HepG2 (cell line): ENCODE data around the gene ZNF513. TPM values are rescaled to one million over a fixed set of nuclear protein-coding genes. Genes with fewer than 3 reads are reported as not detected.

Source experiments
- ATAC-seq: fragments of 200-7000 bp; cut with Tn5 transposase; 3 replicates; pipeline ENCODE4 v1.9.1; 2020; ENCODE audit warnings: mild to moderate bottlenecking, moderate library complexity
- BruUV-seq: library from RNA; stranded (reverse); fragments of 400-500 nt; replicated peaks from 2 replicates; lab custom pipeline; 2021; lab: Mats Ljungman, UMichigan
- CTCF ChIA-PET: fragments of 300-600 bp; formaldehyde crosslinking; extraction: SDS; loops from one replicate; lab custom pipeline; 2021; ENCODE audit warnings: low total read pairs, inconsistent platforms, low intra/inter-chr PET ratio; lab: Yijun Ruan, JAX
- POLR2A ChIA-PET: fragments of 350-600 bp; sonication (Branson Sonifier 250); formaldehyde crosslinking; loops from one replicate; lab custom pipeline; 2020; ENCODE audit warnings: antibody characterized with exemption, inconsistent platforms; lab: Yijun Ruan, JAX
- DNase-seq: peaks from one replicate; pipeline ENCODE4 v3.0.0-alpha.2; 2015; ENCODE audit warnings: low spot score
- FAIRE-seq: peaks from 3 replicates; lab custom pipeline; 2011; peaks lifted over from hg19 to GRCh38; lab: Jason Lieb, UNC
- H2AFZ ChIP-seq: one replicate; pipeline ENCODE4 v1.6.1; 2011; ENCODE audit warnings: low read length, inconsistent platforms
- H3K27ac ChIP-seq: fragments of 300-600 bp; 3 replicates; pipeline ENCODE4 v1.8.0; 2011; ENCODE audit warnings: mixed run types, mild to moderate bottlenecking, mixed read lengths, low read length, inconsistent platforms; ENCODE audit not compliant: insufficient read depth; ENCODE audit errors: extremely low read length
- H3K27me3 ChIP-seq, 2 experiments: fragments of 200-600 bp in 1 of 2; 2 replicates in 1 of 2; 3 replicates in 1 of 2; pipeline versions ENCODE4 v1.6.0 to v1.8.0; 2011; ENCODE audit warnings: low read length in 2 of 2, mild to moderate bottlenecking in 2 of 2, moderate library complexity in 2 of 2, inconsistent platforms in 1 of 2; ENCODE audit not compliant: insufficient read depth in 2 of 2, control insufficient read depth in 1 of 2
- H3K36me3 ChIP-seq, 2 experiments: fragments of 200-600 bp in 1 of 2; replicated peaks in 1 of 2; 2 replicates in 1 of 2; 3 replicates in 1 of 2; pipeline versions ENCODE4 v1.5.1 to v1.8.0; 2011; ENCODE audit warnings: low read length in 2 of 2, inconsistent platforms in 1 of 2; ENCODE audit not compliant: insufficient read depth in 2 of 2, control insufficient read depth in 1 of 2
- H3K4me1 ChIP-seq: 2 replicates; pipeline ENCODE4 v1.5.1; 2012; ENCODE audit warnings: low read length, inconsistent platforms; ENCODE audit not compliant: insufficient read depth
- H3K4me2 ChIP-seq: 2 replicates; pipeline ENCODE4 v1.6.0; 2011; ENCODE audit warnings: low read depth, low read length, inconsistent platforms
- H3K4me3 ChIP-seq, 3 experiments: fragments of 200-600 bp in 1 of 3; sonication (generic), shearing (Covaris generic) in 1 of 3; replicated peaks in 1 of 3; 2 replicates each; pipeline ENCODE4 v1.5.1; 2011 to 2016; ENCODE audit warnings: low read length in 3 of 3, inconsistent platforms in 2 of 3, low read depth in 2 of 3, mild to moderate bottlenecking in 2 of 3, control low read depth in 1 of 3, mixed read lengths in 1 of 3; ENCODE audit not compliant: insufficient read depth in 1 of 3
- H3K79me2 ChIP-seq: one replicate; pipeline ENCODE4 v1.6.1; 2011; ENCODE audit warnings: low read length, inconsistent platforms; ENCODE audit not compliant: insufficient read depth
- H3K9ac ChIP-seq: 2 replicates; pipeline ENCODE4 v1.6.0; 2011; ENCODE audit warnings: mild to moderate bottlenecking, low read depth, low read length, inconsistent platforms; ENCODE audit not compliant: insufficient read depth
- H3K9me3 ChIP-seq: 2 replicates; pipeline ENCODE4 v1.5.1; 2012; ENCODE audit warnings: mild to moderate bottlenecking, low read length
- H4K20me1 ChIP-seq: 2 replicates; pipeline ENCODE4 v1.6.0; 2011; ENCODE audit warnings: inconsistent platforms, mild to moderate bottlenecking, low read length, moderate library complexity; ENCODE audit not compliant: insufficient read depth
- CBX2 ChIP-seq, 2 experiments: fragments of 200-600 bp in 1 of 2; sonication (generic); formaldehyde crosslinking in 1 of 2; IDR thresholded peaks; 2 replicates each; pipeline versions ENCODE4 v1.7.0 to v1.8.1; 2018 to 2022; ENCODE audit warnings: low read depth in 2 of 2, low read length in 1 of 2, mild to moderate bottlenecking in 1 of 2, missing genetic modification reagents in 1 of 2
- FOSL2 ChIP-seq: sonication (generic); formaldehyde crosslinking; IDR thresholded peaks from 2 replicates; pipeline ENCODE4 v1.4.0; 2020; ENCODE audit warnings: missing genetic modification reagents
- KDM4B ChIP-seq: sonication (generic); formaldehyde crosslinking; IDR thresholded peaks from 2 replicates; pipeline ENCODE4 v1.4.0; 2020; ENCODE audit warnings: missing genetic modification reagents
- KDM5B ChIP-seq: sonication (generic); formaldehyde crosslinking; IDR thresholded peaks from 2 replicates; pipeline ENCODE4 v1.4.0; 2020; ENCODE audit warnings: missing genetic modification reagents, mild to moderate bottlenecking, borderline replicate concordance
- MIER3 ChIP-seq: IDR thresholded peaks from 2 replicates; pipeline ENCODE4 v1.6.1; 2016; ENCODE audit warnings: missing compliant biosample characterization, borderline replicate concordance
- POGK ChIP-seq: sonication (generic); formaldehyde crosslinking; conservative IDR thresholded peaks from 2 replicates; pipeline ENCODE4 v1.8.0; 2022; ENCODE audit warnings: mild to moderate bottlenecking, moderate library complexity, missing genetic modification reagents
- SALL1 ChIP-seq: sonication (generic); formaldehyde crosslinking; IDR thresholded peaks from 2 replicates; pipeline ENCODE4 v1.8.0; 2022; ENCODE audit warnings: mild to moderate bottlenecking, missing genetic modification reagents
- SOX6 ChIP-seq, 2 experiments: fragments of 450-650 bp in 1 of 2; sonication (generic) in 1 of 2; formaldehyde crosslinking in 1 of 2; IDR thresholded peaks; 2 replicates each; pipeline versions ENCODE4 v1.4.0 to v1.6.1; 2017 to 2020; ENCODE audit warnings: antibody characterized with exemption in 1 of 2, mild to moderate bottlenecking in 1 of 2, missing genetic modification reagents in 1 of 2
- SP1 ChIP-seq, 2 experiments: fragments of 450-650 bp in 1 of 2; sonication (generic) in 1 of 2; formaldehyde crosslinking in 1 of 2; IDR thresholded peaks; 2 replicates each; pipeline versions ENCODE4 v1.4.0 to v1.6.1; 2016 to 2020; ENCODE audit warnings: missing genetic modification reagents in 1 of 2
- ZNF143 ChIP-seq: sonication (generic); formaldehyde crosslinking; IDR thresholded peaks from 2 replicates; pipeline ENCODE4 v1.4.0; 2020; ENCODE audit warnings: missing genetic modification reagents
- ZNF761 ChIP-seq: sonication (generic); formaldehyde crosslinking; conservative IDR thresholded peaks from 2 replicates; pipeline ENCODE4 v1.4.0; 2020; ENCODE audit warnings: mild to moderate bottlenecking, missing genetic modification reagents
- WGBS: methylation state at CpG from one replicate; pipeline ENCODE4 v1.1.6; 2017; ENCODE audit warnings: low lambda C conversion rate; 5-methylcytosine and 5-hydroxymethylcytosine counted together
- in situ Hi-C: cut with HindIII; loops from 2 replicates; pipeline ENCODE4 v1.10.0; 2017; ENCODE audit warnings: low pct_unique_long_range_greater_than_20kb; ENCODE audit not compliant: extremely low pct_ligation_motif_present
- intact Hi-C: fragments of 100-400 bp; cut with micrococcal nuclease; formaldehyde crosslinking; loops from one replicate; pipeline ENCODE4 v1.10.0; 2022; ENCODE audit not compliant: unreplicated experiment
- polyA plus RNA-seq, 8 experiments: library from polyadenylated mRNA; depleted of rRNA in 3 of 8; stranded (reverse) in 7 of 8; unstranded in 1 of 8; fragments of >200 nt; fragmentation: Illumina TruSeq in 4 of 8; extraction: Trizol in 4 of 8; gene quantifications; 2 replicates each; pipeline versions ENCODE4 v1.2.1 to v1.2.3, GENCODE V29; 2011 to 2016; ENCODE audit warnings: low read depth in 4 of 8, missing spikeins in 1 of 8, mixed read lengths in 1 of 8; ENCODE audit not compliant: insufficient read depth in 1 of 8
- total RNA-seq, 5 experiments: library from RNA; depleted of rRNA; stranded (reverse); fragments of >200 nt; fragmentation: Illumina TruSeq; extraction: Trizol; gene quantifications; 2 replicates each; pipeline ENCODE4 v1.2.3, GENCODE V29; 2016; ENCODE audit warnings: low read depth in 1 of 5
- TF ChIP-seq, protein P1 (sequence below): IDR thresholded peaks from 2 replicates; pipeline ENCODE4 v1.6.1; 2016
- TF ChIP-seq, protein P2 (sequence below): IDR thresholded peaks from 2 replicates; pipeline ENCODE4 v1.4.0; 2020; ENCODE audit warnings: mild to moderate bottlenecking, missing genetic modification reagents

Gene ZNF513
- total and polyA plus RNA-seq, 2 of the 13 experiments (the other 11 are each of a cell fraction or from before 2014, with no cell fraction given) = 4.9 to 6.3 TPM

- TF ChIP-seq MIER3 (CRISPR knock-in tag) (no peak), ZNF761 (no peak)
These were observed 26.0 kb downstream of the ZNF513 start (continued) for GRCh38 chr2:27354597-27354927.

- 9% methylated on average over 7 of the region's 7 CpGs for WGBS
- peaks cover 1 to 5% of the 10 kb centered on the region in 2 experiments; a peak in 2 of 5 replicates for H3K36me3 ChIP-seq
- H3K9ac ChIP-seq = peak overlapping the region; percentile 99
- intact Hi-C loops = no loop called here
- no peaks in the 10 kb centered on the region for H4K20me1 ChIP-seq
- peak; percentile 84 for FAIRE-seq
- peaks cover 56% of the 10 kb centered on the region for H3K4me1 ChIP-seq
- peak overlapping the region in 2 of 3 experiments; percentile 75 to 91; a peak in 4 of 6 replicates for H3K4me3 ChIP-seq
- H3K27me3 ChIP-seq = no peaks in the 10 kb centered on the region; a peak in 1 of 5 replicates
- ChIA-PET POLR2A (interaction anchor here (0.6 to 4.1 kb wide), 23 partner anchors 10 to 1039 kb away, joined by 3 to 73 read pairs (median 4); partner anchors contain the start of genes ATRAID, CCDC121, EIF2B4 and FNDC4), CTCF (no interaction called here)
- peak overlapping the region; percentile 96 for H3K27ac ChIP-seq
- no peaks in the 10 kb centered on the region for H3K9me3 ChIP-seq
- H3K79me2 ChIP-seq = peaks cover 87% of the 10 kb centered on the region
- peak; percentile 88 for DNase-seq
- peak overlapping the region; percentile 90 for H3K4me2 ChIP-seq
- BruUV-seq = no TSS peak
- in situ Hi-C loops = no loop called here
- peak; percentile 36 for ATAC-seq
- no peak overlapping the region for H2AFZ ChIP-seq
- TF ChIP-seq FOSL2 (CRISPR knock-in tag) = peak; percentile 35
- TF ChIP-seq KDM5B (CRISPR knock-in tag) = peak; percentile 39; the same call in 1 of the 2 replicates
- TF ChIP-seq, protein P1, sequence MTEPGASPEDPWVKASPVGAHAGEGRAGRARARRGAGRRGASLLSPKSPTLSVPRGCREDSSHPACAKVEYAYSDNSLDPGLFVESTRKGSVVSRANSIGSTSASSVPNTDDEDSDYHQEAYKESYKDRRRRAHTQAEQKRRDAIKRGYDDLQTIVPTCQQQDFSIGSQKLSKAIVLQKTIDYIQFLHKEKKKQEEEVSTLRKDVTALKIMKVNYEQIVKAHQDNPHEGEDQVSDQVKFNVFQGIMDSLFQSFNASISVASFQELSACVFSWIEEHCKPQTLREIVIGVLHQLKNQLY = 0 out of 2 replicates have a peak, but pooled peaks have one; percentile 35
- peak; percentile 53; the same call in 1 of the 2 replicates for TF ChIP-seq ZNF143
- 0 out of 2 replicates have a peak, but pooled peaks have one; percentile 18 for TF ChIP-seq KDM4B (CRISPR knock-in tag)
- no peak for TF ChIP-seq CBX2 (IDR thresholded peaks at IDR 0.05; ENCODE audit: low read depth, low read length)
- TF ChIP-seq CBX2 (CRISPR knock-in tag; IDR thresholded peaks at IDR 0.05; ENCODE audit: low read depth) = 0 out of 2 replicates have a peak, but pooled peaks have one; percentile 64
- TF ChIP-seq, protein P2, sequence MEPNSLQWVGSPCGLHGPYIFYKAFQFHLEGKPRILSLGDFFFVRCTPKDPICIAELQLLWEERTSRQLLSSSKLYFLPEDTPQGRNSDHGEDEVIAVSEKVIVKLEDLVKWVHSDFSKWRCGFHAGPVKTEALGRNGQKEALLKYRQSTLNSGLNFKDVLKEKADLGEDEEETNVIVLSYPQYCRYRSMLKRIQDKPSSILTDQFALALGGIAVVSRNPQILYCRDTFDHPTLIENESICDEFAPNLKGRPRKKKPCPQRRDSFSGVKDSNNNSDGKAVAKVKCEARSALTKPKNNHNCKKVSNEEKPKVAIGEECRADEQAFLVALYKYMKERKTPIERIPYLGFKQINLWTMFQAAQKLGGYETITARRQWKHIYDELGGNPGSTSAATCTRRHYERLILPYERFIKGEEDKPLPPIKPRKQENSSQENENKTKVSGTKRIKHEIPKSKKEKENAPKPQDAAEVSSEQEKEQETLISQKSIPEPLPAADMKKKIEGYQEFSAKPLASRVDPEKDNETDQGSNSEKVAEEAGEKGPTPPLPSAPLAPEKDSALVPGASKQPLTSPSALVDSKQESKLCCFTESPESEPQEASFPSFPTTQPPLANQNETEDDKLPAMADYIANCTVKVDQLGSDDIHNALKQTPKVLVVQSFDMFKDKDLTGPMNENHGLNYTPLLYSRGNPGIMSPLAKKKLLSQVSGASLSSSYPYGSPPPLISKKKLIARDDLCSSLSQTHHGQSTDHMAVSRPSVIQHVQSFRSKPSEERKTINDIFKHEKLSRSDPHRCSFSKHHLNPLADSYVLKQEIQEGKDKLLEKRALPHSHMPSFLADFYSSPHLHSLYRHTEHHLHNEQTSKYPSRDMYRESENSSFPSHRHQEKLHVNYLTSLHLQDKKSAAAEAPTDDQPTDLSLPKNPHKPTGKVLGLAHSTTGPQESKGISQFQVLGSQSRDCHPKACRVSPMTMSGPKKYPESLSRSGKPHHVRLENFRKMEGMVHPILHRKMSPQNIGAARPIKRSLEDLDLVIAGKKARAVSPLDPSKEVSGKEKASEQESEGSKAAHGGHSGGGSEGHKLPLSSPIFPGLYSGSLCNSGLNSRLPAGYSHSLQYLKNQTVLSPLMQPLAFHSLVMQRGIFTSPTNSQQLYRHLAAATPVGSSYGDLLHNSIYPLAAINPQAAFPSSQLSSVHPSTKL (CRISPR knock-in tag) = peak; percentile 49
- TF ChIP-seq SOX6 (IDR thresholded peaks at IDR 0.05) = no peak
- TF ChIP-seq SOX6 (CRISPR knock-in tag; IDR thresholded peaks at IDR 0.05) = peak; percentile 62; the same call in 1 of the 2 replicates
- TF ChIP-seq SP1 (IDR thresholded peaks at IDR 0.05) = no peak
- 0 out of 2 replicates have a peak, but pooled peaks have one; percentile 3 for TF ChIP-seq SP1 (CRISPR knock-in tag; IDR thresholded peaks at IDR 0.05)
- peak; percentile 27; the same call in 1 of the 2 replicates for TF ChIP-seq POGK (CRISPR knock-in tag)
- peak; percentile 85 for TF ChIP-seq SALL1 (CRISPR knock-in tag)
These were observed 26.6 kb downstream of the ZNF513 start for GRCh38 chr2:27353762-27354596.
